ENCODE data around the gene DMC1.

DNA sequence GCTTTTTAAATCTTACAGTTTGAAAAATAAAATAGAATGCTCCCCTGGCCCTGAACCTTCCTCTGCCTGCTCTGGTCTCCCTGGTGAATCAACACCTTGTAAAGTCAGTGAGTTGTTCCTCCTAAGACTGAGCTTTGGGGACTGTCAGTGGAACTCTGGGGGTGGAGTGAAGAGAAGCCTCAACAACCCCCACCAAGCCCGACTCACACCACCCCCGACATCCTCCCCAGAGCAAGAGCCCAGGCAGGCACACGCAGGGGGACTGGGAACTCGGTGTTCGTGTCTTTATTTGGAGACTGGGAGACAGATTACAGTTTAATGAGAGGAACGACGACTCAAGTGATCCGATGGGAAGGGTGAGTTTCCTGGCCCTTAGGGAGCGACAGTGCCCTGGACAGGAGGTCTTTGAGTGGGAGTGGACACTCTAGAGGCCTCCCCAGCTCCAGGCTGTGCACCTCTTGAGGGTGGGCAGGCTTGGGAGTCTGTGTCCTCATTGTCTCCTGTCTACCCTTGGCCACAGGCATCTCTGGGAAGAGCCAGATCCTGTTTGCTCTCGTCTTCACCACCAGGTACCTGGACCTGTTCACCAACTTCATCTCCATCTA is 95.9 kb downstream of the DMC1 start:
- TF ChIP-seq, protein P1, sequence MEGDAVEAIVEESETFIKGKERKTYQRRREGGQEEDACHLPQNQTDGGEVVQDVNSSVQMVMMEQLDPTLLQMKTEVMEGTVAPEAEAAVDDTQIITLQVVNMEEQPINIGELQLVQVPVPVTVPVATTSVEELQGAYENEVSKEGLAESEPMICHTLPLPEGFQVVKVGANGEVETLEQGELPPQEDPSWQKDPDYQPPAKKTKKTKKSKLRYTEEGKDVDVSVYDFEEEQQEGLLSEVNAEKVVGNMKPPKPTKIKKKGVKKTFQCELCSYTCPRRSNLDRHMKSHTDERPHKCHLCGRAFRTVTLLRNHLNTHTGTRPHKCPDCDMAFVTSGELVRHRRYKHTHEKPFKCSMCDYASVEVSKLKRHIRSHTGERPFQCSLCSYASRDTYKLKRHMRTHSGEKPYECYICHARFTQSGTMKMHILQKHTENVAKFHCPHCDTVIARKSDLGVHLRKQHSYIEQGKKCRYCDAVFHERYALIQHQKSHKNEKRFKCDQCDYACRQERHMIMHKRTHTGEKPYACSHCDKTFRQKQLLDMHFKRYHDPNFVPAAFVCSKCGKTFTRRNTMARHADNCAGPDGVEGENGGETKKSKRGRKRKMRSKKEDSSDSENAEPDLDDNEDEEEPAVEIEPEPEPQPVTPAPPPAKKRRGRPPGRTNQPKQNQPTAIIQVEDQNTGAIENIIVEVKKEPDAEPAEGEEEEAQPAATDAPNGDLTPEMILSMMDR (IDR thresholded peaks at IDR 0.05): no peak
- no peak for TF ChIP-seq POLR2A (IDR thresholded peaks at IDR 0.05)
